IMR-90 (cell line): Measurements from ENCODE around the gene ATXN1.
A peak's percentile ranks its signal among the peaks of the same experiment; 100 is the strongest.

Experiments
- CEBPB ChIP-seq: IDR thresholded peaks from 2 replicates; pipeline ENCODE4 v1.6.1; 2012; ENCODE audit warnings: low read depth, low read length, improper control_type of control experiment
- MAFK ChIP-seq: IDR thresholded peaks from 2 replicates; pipeline ENCODE4 v1.6.1; 2012; ENCODE audit warnings: low read depth, low read length, improper control_type of control experiment
- MAZ ChIP-seq: IDR thresholded peaks from 2 replicates; pipeline ENCODE4 v1.6.1; 2012; ENCODE audit warnings: low read depth, mild to moderate bottlenecking, low read length, improper control_type of control experiment, moderate library complexity, borderline replicate concordance
- MXI1 ChIP-seq: IDR thresholded peaks from 2 replicates; pipeline ENCODE4 v1.6.1; 2012; ENCODE audit warnings: low read depth, mild to moderate bottlenecking, low read length, moderate library complexity, borderline replicate concordance
- POLR2A ChIP-seq: IDR thresholded peaks from 2 replicates; pipeline ENCODE4 v1.6.1; 2012; ENCODE audit warnings: mild to moderate bottlenecking, low read depth, low read length
- RAD21 ChIP-seq: IDR thresholded peaks from 2 replicates; pipeline ENCODE4 v1.6.1; 2012; ENCODE audit warnings: low read length, improper control_type of control experiment
- RFX5 ChIP-seq: IDR thresholded peaks from 2 replicates; pipeline ENCODE4 v1.8.0; 2012; ENCODE audit warnings: low read depth, mild to moderate bottlenecking, low read length, moderate library complexity
- SMC3 ChIP-seq: fragments of 150-350 bp; IDR thresholded peaks from 2 replicates; pipeline ENCODE4 v1.6.1; 2016; ENCODE audit warnings: low read depth, mild to moderate bottlenecking, antibody characterized with exemption, low read length, moderate library complexity
- TF ChIP-seq, protein P1 (sequence below): conservative IDR thresholded peaks from 2 replicates; pipeline ENCODE4 v1.5.1; 2012; ENCODE audit warnings: mild to moderate bottlenecking, low read depth, low read length, improper control_type of control experiment
- TF ChIP-seq, protein P2 (sequence below): fragments of 150-350 bp; IDR thresholded peaks from 2 replicates; pipeline ENCODE4 v1.6.1; 2017; ENCODE audit warnings: mild to moderate bottlenecking, antibody characterized with exemption, low read length, low read depth

DNA sequence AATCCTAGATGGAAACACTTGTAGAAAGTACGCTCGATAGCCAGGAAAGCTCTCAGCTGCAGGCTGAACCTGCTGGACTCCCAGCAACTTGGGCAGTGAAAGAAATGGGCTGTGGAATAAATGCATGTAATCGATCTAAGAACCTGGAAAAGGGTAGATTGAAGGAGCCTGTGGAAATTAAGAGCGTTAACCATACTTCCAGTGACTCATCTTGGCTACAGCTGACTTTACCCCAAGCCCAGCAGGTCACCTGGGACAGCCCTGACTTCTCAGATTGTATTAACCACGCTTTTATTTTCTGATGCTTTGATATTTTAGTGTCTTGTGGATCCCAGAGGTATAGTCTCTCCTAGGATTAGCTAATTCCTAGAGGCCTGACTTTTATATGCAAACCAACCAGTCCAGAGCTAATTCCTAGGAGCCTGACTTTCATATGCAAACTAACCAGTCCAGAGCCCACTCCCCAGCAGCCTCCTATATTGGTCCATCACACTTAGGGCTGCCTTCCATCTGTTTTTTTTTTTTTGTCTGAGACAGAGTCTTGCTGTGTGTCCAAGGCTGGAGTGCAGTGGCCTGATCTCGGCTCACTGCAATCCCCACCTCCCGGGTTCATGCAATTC is 436.5 kb downstream of the ATXN1 start:
- TF ChIP-seq POLR2A (no peak), CEBPB (no peak), MXI1 (no peak), MAZ (no peak), RAD21 (no peak), SMC3 (no peak), RFX5 (no peak), MAFK (no peak)
- TF ChIP-seq, protein P1, sequence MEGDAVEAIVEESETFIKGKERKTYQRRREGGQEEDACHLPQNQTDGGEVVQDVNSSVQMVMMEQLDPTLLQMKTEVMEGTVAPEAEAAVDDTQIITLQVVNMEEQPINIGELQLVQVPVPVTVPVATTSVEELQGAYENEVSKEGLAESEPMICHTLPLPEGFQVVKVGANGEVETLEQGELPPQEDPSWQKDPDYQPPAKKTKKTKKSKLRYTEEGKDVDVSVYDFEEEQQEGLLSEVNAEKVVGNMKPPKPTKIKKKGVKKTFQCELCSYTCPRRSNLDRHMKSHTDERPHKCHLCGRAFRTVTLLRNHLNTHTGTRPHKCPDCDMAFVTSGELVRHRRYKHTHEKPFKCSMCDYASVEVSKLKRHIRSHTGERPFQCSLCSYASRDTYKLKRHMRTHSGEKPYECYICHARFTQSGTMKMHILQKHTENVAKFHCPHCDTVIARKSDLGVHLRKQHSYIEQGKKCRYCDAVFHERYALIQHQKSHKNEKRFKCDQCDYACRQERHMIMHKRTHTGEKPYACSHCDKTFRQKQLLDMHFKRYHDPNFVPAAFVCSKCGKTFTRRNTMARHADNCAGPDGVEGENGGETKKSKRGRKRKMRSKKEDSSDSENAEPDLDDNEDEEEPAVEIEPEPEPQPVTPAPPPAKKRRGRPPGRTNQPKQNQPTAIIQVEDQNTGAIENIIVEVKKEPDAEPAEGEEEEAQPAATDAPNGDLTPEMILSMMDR, result no peak
- TF ChIP-seq, protein P2, sequence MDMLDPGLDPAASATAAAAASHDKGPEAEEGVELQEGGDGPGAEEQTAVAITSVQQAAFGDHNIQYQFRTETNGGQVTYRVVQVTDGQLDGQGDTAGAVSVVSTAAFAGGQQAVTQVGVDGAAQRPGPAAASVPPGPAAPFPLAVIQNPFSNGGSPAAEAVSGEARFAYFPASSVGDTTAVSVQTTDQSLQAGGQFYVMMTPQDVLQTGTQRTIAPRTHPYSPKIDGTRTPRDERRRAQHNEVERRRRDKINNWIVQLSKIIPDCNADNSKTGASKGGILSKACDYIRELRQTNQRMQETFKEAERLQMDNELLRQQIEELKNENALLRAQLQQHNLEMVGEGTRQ, result peak; percentile 7; the same call in 1 of the 2 replicates
